Mesendoderm (in vitro differentiated cells): ENCODE results near the gene PLPP4.
A peak's percentile ranks its signal among the peaks of the same experiment; 100 is the strongest.

Source experiments
- DNase-seq: peaks from one replicate; pipeline ENCODE4 v3.0.0; 2013
- H2AK5ac ChIP-seq: 2 replicates; pipeline ENCODE4 v1.6.1; 2013; ENCODE audit warnings: low read length, inconsistent platforms
- H2BK120ac ChIP-seq: 2 replicates; pipeline ENCODE4 v1.6.1; 2013; ENCODE audit warnings: low read depth, mild to moderate bottlenecking, low read length, moderate library complexity, mixed read lengths
- H2BK15ac ChIP-seq: replicated peaks from 2 replicates; pipeline ENCODE4 v1.6.1; 2013; ENCODE audit warnings: low read depth, mild to moderate bottlenecking, moderate library complexity
- H2BK5ac ChIP-seq: 2 replicates; pipeline ENCODE4 v1.6.1; 2013; ENCODE audit warnings: low read length, inconsistent platforms
- H3K18ac ChIP-seq: 2 replicates; pipeline ENCODE4 v1.6.1; 2013; ENCODE audit warnings: mild to moderate bottlenecking, low read length, mixed read lengths
- H3K23ac ChIP-seq: one replicate; pipeline ENCODE4 v1.6.1; 2013; ENCODE audit warnings: low read length
- H3K27ac ChIP-seq: 2 replicates; pipeline ENCODE4 v1.5.1; 2013; ENCODE audit warnings: low read depth, mild to moderate bottlenecking, inconsistent platforms, low read length, moderate library complexity
- H3K27me3 ChIP-seq: 2 replicates; pipeline ENCODE4 v1.6.1; 2013; ENCODE audit warnings: low read length, control low read depth, mild to moderate bottlenecking, inconsistent platforms; ENCODE audit not compliant: insufficient read depth, poor library complexity
- H3K36me3 ChIP-seq: 2 replicates; pipeline ENCODE4 v1.6.1; 2013; ENCODE audit warnings: low read length, inconsistent platforms; ENCODE audit not compliant: control insufficient read depth, insufficient read depth
- H3K4ac ChIP-seq: one replicate; pipeline ENCODE4 v1.6.1; 2013; ENCODE audit warnings: low read depth, mild to moderate bottlenecking, low read length, moderate library complexity
- H3K4me1 ChIP-seq: 2 replicates; pipeline ENCODE4 v1.6.1; 2013; ENCODE audit warnings: low read depth, low read length, inconsistent platforms; ENCODE audit not compliant: control insufficient read depth
- H3K4me2 ChIP-seq: 2 replicates; pipeline ENCODE4 v1.6.1; 2013; ENCODE audit warnings: low read length
- H3K4me3 ChIP-seq: 2 replicates; pipeline ENCODE4 v1.5.1; 2013; ENCODE audit warnings: mild to moderate bottlenecking, low read length
- H3K56ac ChIP-seq: one replicate; pipeline ENCODE4 v1.6.1; 2013; ENCODE audit warnings: low read length
- H3K79me1 ChIP-seq: 2 replicates; pipeline ENCODE4 v1.6.1; 2013; ENCODE audit warnings: low read length, inconsistent platforms
- H3K79me2 ChIP-seq: 2 replicates; pipeline ENCODE4 v1.6.1; 2013; ENCODE audit warnings: mild to moderate bottlenecking, low read length; ENCODE audit not compliant: control insufficient read depth, insufficient read depth
- H3K9ac ChIP-seq: 2 replicates; pipeline ENCODE4 v1.6.1; 2013; ENCODE audit warnings: low read length, inconsistent platforms
- H4K5ac ChIP-seq: one replicate; pipeline ENCODE4 v1.6.1; 2013; ENCODE audit warnings: low read length
- H4K8ac ChIP-seq: one replicate; pipeline ENCODE4 v1.6.1; 2013; ENCODE audit warnings: low read depth, mild to moderate bottlenecking, control low read depth, low read length, moderate library complexity
- WGBS: extraction: QIAGEN DNeasy Blood & Tissue Kit; methylation state at CpG from one replicate; pipeline ENCODE4 v1.1.7; 2013; ENCODE audit warnings: low lambda C conversion rate, missing lambda C conversion rate; ENCODE audit not compliant: insufficient coverage; ENCODE audit errors: extremely low coverage; 5-methylcytosine and 5-hydroxymethylcytosine counted together

Gene PLPP4

GRCh38 chr10:120462018-120462682, 5.1 kb downstream of the PLPP4 start:
- H2BK120ac ChIP-seq, result no peak overlapping the region
- no peak overlapping the region for H3K23ac ChIP-seq
- H4K5ac ChIP-seq, result no peak overlapping the region
- H3K79me1 ChIP-seq, result no peaks in the 10 kb centered on the region
- H3K36me3 ChIP-seq, result no peaks in the 10 kb centered on the region
- no peak overlapping the region for H3K4ac ChIP-seq
- no peak overlapping the region for H3K18ac ChIP-seq
- H3K4me1 ChIP-seq, result no peaks in the 10 kb centered on the region
- no peak overlapping the region for H3K27ac ChIP-seq
- H3K27me3 ChIP-seq, result no peaks in the 10 kb centered on the region
- no peak overlapping the region for H3K4me3 ChIP-seq
- no peak overlapping the region for H2AK5ac ChIP-seq
- H2BK5ac ChIP-seq, result no peak overlapping the region
- H4K8ac ChIP-seq, result no peak overlapping the region
- H3K56ac ChIP-seq, result no peak overlapping the region
- DNase-seq, result no peak
- H2BK15ac ChIP-seq, result no peak overlapping the region
- WGBS, result no CpG with 5 or more reads among the region's 8 CpGs
- H3K9ac ChIP-seq, result no peak overlapping the region
- no peak overlapping the region for H3K4me2 ChIP-seq
- no peaks in the 10 kb centered on the region for H3K79me2 ChIP-seq

- H3K36me3 ChIP-seq, result no peaks in the 10 kb centered on the region
- no CpG with 5 or more reads among the region's 2 CpGs for WGBS
These were observed 8.1 kb downstream of the PLPP4 start for GRCh38 chr10:120465138-120465537.

GRCh38 chr10:120466006-120466405, 9.0 kb downstream of the PLPP4 start:
- no peaks in the 10 kb centered on the region for H3K79me2 ChIP-seq
- no peaks in the 10 kb centered on the region for H3K27me3 ChIP-seq
- no peak overlapping the region for H3K23ac ChIP-seq
- H3K4ac ChIP-seq, result no peak overlapping the region
- no peak overlapping the region for H3K27ac ChIP-seq
- DNase-seq, result no peak
- H2BK15ac ChIP-seq, result no peak overlapping the region
- H4K8ac ChIP-seq, result no peak overlapping the region
- no peak overlapping the region for H3K56ac ChIP-seq
- H3K18ac ChIP-seq, result no peak overlapping the region
- H3K4me1 ChIP-seq, result no peaks in the 10 kb centered on the region
- H2AK5ac ChIP-seq, result no peak overlapping the region
- no CpG with 5 or more reads among the region's 2 CpGs for WGBS
- no peak overlapping the region for H2BK120ac ChIP-seq
- H3K9ac ChIP-seq, result no peak overlapping the region
- H3K4me3 ChIP-seq, result no peak overlapping the region
- H3K36me3 ChIP-seq, result no peaks in the 10 kb centered on the region
- H3K4me2 ChIP-seq, result no peak overlapping the region
- no peak overlapping the region for H4K5ac ChIP-seq
- no peaks in the 10 kb centered on the region for H3K79me1 ChIP-seq
- no peak overlapping the region for H2BK5ac ChIP-seq

More at GRCh38 chr10:120465138-120465537, 8.1 kb downstream of the PLPP4 start:
- Histone ChIP-seq H3K23ac (no peak overlapping the region), H3K9ac (no peak overlapping the region), H3K4me1 (no peaks in the 10 kb centered on the region), H3K27me3 (no peaks in the 10 kb centered on the region), H2AK5ac (no peak overlapping the region), H2BK15ac (no peak overlapping the region), H4K5ac (no peak overlapping the region), H2BK5ac (no peak overlapping the region), H3K27ac (no peak overlapping the region), H3K4me3 (no peak overlapping the region), H3K79me2 (no peaks in the 10 kb centered on the region), H4K8ac (no peak overlapping the region), H3K18ac (no peak overlapping the region), H3K79me1 (no peaks in the 10 kb centered on the region), H3K4ac (no peak overlapping the region), H3K56ac (no peak overlapping the region), H2BK120ac (no peak overlapping the region), H3K4me2 (no peak overlapping the region)
- peak; percentile 29 for DNase-seq

GRCh38 chr10:120473593-120473992, 16.6 kb downstream of the PLPP4 start:
- H2AK5ac ChIP-seq, result no peak overlapping the region
- no peak for DNase-seq
- H3K79me2 ChIP-seq, result no peaks in the 10 kb centered on the region
- H2BK15ac ChIP-seq, result no peak overlapping the region
- H3K9ac ChIP-seq, result no peak overlapping the region
- H4K8ac ChIP-seq, result no peak overlapping the region
- no peak overlapping the region for H3K18ac ChIP-seq
- H3K27ac ChIP-seq, result no peak overlapping the region
- H3K23ac ChIP-seq, result no peak overlapping the region
- no CpG with 5 or more reads among the region's 4 CpGs for WGBS
- no peak overlapping the region for H2BK5ac ChIP-seq
- no peaks in the 10 kb centered on the region for H3K79me1 ChIP-seq
- H3K27me3 ChIP-seq, result no peaks in the 10 kb centered on the region
- no peak overlapping the region for H3K4me3 ChIP-seq
- H2BK120ac ChIP-seq, result no peak overlapping the region
- H3K4me1 ChIP-seq, result no peaks in the 10 kb centered on the region
- no peak overlapping the region for H3K4me2 ChIP-seq
- no peak overlapping the region for H4K5ac ChIP-seq
- H3K56ac ChIP-seq, result no peak overlapping the region
- H3K36me3 ChIP-seq, result no peaks in the 10 kb centered on the region
- no peak overlapping the region for H3K4ac ChIP-seq

- Histone ChIP-seq H3K4me1 (no peaks in the 10 kb centered on the region), H3K79me1 (no peaks in the 10 kb centered on the region), H3K23ac (no peak overlapping the region), H3K4ac (no peak overlapping the region), H3K36me3 (no peaks in the 10 kb centered on the region), H3K18ac (no peak overlapping the region), H3K9ac (no peak overlapping the region), H3K27ac (no peak overlapping the region), H2BK15ac (no peak overlapping the region), H4K8ac (no peak overlapping the region), H2BK120ac (no peak overlapping the region), H3K79me2 (no peaks in the 10 kb centered on the region), H2AK5ac (no peak overlapping the region), H3K27me3 (no peaks in the 10 kb centered on the region), H3K56ac (no peak overlapping the region), H4K5ac (no peak overlapping the region), H3K4me3 (no peak overlapping the region), H3K4me2 (no peak overlapping the region), H2BK5ac (no peak overlapping the region)
- DNase-seq, result no peak
- no CpG with 5 or more reads among the region's 1 CpG for WGBS
These were observed 17.9 kb downstream of the PLPP4 start for GRCh38 chr10:120474956-120475355.
